Measurements from ENCODE around the gene TMEM239. TPM values are rescaled to one million over a fixed set of nuclear protein-coding genes. Genes with fewer than 3 reads are reported as not detected.

TMEM239 gene
- polyA plus RNA-seq (not detected in 2 replicates), polyA minus RNA-seq (not detected in 2 replicates)

DNA sequence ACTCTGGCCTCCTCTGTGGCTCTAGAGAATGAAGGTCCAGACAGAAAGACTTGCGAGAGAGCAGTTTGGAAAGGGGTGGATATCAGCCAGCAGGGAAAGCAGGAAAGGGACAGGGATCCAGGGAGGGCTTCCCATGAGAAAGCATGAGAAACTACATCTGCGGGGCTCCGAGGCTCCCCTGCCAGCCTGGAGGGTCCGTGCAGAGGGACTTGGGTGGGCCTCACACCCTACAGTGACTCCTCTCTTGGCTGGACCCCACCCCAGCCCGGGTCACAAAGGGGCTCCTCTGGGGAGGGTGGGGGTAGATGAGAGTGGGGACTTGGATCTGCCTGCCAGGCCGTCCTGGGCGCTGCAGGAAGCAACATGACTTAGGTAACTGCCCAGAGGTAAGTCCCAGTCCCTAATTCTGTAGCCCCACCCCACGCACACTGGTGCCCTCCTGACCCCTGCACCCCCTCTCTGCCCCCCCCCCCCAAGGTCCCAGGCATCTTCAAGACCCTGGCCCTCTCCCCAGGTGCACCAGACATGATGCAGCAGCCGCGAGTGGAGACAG is at the start of gene TMEM239:
Gene TMEM239 (plus strand): TSS at position 335 of the 553 bp plus-strand sequence. CDS start 191 bp downstream, at position 526.
- Histone ChIP-seq H3K27ac (ENCODE audit: low read length) (no peak within 1 kb of the TSS), H3K4me2 (ENCODE audit: low read length) (no peak within 1 kb of the TSS)

More for the DNA sequence above, at the start of gene TMEM239:
- Histone ChIP-seq H3K36me3 (ENCODE audit: insufficient read depth, low read length) (no peaks in the 10 kb centered on the region), H4K20me1 (ENCODE audit: insufficient read depth) (no peaks in the 10 kb centered on the region), H3K9me2 (ENCODE audit: insufficient read depth, low read length) (no peaks in the 10 kb centered on the region), H2AFZ (ENCODE audit: low read depth, low read length) (no peak within 1 kb of the TSS), H3K9me3 (ENCODE audit: low read length) (peaks cover 9% of the 10 kb centered on the region), H3K79me2 (replicated peaks; ENCODE audit: insufficient read depth, low read length) (no peaks in the 10 kb centered on the region), H3K9ac (ENCODE audit: low read length) (no peak within 1 kb of the TSS), H3F3A (ENCODE audit: insufficient read depth, low read length, poor library complexity, severe bottlenecking) (no peaks in the 10 kb centered on the region), H3K4me3 (ENCODE audit: low read length) (no peak within 1 kb of the TSS), H3K27me3 (ENCODE audit: insufficient read depth, low read depth, low read length) (peaks cover 13% of the 10 kb centered on the region)
- TF ChIP-seq SMC3 (conservative IDR thresholded peaks at IDR 0.05; ENCODE audit: poor library complexity) (no peak), POLR2AphosphoS5 (IDR thresholded peaks at IDR 0.05) (no peak), CTCF (IDR thresholded peaks at IDR 0.05; ENCODE audit: poor library complexity, severe bottlenecking) (no peak), EZH2 (IDR thresholded peaks at IDR 0.05; ENCODE audit: borderline replicate concordance, insufficient read depth, low read length, poor library complexity, severe bottlenecking) (no peak), EP300 (conservative IDR thresholded peaks at IDR 0.05; ENCODE audit: poor library complexity, severe bottlenecking) (no peak), REST (IDR thresholded peaks at IDR 0.05; ENCODE audit: borderline replicate concordance) (no peak), MXI1 (conservative IDR thresholded peaks at IDR 0.05; ENCODE audit: poor library complexity, severe bottlenecking) (no peak), TAF1 (IDR thresholded peaks at IDR 0.05; ENCODE audit: low read depth) (no peak), RAD21 (conservative IDR thresholded peaks at IDR 0.05) (no peak)

Measured in neural cell (in vitro differentiated cells).